SIG-M5 (cell line): ENCODE results near the gene METRNL.

Experiments used
- DNase-seq: peaks from one replicate; lab custom pipeline; 2025; lab: John Stamatoyannopoulos, UW

The METRNL gene

DNA sequence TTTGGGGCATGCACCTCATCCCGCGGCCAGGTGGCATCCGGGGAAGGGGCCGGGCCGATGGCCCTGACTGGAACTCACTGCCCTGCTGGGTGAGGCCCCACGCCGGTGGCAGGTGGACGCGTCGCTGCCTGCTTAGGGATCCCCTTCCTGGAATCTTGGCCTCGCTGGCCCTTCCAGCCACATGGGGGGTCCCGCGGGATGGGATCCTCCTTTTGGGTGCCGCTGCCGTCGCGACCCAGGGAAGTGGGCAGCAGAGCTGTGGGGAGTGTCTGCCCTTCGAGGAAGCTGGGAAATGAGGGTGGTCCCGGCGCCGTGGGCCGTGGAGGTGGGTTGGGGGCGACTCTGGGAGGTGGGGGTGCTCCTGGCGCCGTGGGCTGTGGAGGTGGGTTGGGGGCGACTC lies 12.8 kb downstream of the METRNL start:
- no peak for DNase-seq

DNA sequence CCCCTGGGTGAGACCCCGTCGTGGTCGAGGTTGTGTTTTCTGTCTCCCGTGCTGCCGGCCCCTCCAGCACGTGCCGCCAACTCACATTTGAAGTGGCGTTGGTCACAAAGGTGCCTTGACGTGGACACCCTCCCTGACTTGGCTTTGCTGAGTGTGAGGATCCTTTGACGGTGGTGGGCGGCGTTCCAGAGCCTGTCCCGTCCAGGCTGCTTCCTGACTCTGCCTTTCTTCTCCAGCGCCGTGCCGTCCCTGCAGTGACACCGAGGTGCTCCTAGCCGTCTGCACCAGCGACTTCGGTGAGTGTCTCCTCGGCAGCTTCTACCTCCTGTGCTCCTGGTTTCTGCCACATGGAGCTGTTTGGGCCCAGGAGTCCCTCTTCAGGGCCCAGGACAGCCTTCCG lies 13.5 kb downstream of the METRNL start:
- no peak for DNase-seq

DNA sequence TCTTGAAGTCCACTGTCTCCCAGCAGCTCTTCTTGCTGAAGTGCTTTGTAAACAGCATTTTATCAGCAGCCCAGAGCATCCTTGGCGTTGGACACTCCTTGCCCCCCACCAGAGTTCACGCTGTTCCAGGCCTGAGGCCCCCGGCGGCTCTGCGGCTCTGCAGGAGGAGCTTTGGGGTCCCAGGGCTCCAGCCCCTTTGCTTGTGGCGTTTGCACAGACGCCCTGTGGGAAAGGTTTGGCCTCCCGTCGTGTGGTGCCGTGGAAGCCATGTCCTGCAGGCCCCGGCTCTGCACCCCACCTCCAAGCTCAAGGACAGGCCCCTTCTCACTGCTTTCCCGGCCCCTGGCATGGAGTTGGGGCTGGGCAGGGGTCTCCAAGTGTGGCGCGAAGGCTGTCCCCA lies 14.1 kb downstream of the METRNL start:
- no peak for DNase-seq

DNA sequence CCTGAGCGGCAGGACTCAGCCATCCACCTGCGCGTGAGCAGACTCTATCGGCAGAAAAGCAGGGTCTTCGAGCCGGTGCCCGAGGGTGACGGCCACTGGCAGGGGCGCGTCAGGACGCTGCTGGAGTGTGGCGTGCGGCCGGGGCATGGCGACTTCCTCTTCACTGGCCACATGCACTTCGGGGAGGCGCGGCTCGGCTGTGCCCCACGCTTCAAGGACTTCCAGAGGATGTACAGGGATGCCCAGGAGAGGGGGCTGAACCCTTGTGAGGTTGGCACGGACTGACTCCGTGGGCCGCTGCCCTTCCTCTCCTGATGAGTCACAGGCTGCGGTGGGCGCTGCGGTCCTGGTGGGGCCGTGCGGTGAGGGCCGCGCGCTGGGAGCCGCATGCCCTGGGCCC lies 14.9 kb downstream of the METRNL start:
- DNase-seq, result no peak

DNA sequence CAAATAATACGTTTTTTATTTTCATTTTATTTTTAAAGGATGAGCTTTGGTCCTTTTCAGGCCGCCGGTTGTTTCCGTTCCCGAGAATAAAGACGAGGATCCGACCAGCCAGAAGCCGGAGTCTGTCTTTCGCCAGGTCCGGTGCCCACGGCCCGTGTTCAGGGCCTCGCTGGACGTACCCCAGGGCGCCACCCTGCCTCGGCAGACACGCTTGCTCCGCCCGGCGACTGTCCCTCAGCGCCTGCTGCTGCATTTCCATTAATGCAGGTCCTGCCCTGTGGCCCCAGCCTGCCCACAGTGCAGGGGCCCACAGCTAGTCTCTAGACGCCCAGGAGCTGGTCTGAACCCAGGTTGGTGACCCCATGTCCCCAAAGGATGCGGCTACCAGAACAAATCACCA lies 15.6 kb downstream of the METRNL start:
- no peak for DNase-seq

DNA sequence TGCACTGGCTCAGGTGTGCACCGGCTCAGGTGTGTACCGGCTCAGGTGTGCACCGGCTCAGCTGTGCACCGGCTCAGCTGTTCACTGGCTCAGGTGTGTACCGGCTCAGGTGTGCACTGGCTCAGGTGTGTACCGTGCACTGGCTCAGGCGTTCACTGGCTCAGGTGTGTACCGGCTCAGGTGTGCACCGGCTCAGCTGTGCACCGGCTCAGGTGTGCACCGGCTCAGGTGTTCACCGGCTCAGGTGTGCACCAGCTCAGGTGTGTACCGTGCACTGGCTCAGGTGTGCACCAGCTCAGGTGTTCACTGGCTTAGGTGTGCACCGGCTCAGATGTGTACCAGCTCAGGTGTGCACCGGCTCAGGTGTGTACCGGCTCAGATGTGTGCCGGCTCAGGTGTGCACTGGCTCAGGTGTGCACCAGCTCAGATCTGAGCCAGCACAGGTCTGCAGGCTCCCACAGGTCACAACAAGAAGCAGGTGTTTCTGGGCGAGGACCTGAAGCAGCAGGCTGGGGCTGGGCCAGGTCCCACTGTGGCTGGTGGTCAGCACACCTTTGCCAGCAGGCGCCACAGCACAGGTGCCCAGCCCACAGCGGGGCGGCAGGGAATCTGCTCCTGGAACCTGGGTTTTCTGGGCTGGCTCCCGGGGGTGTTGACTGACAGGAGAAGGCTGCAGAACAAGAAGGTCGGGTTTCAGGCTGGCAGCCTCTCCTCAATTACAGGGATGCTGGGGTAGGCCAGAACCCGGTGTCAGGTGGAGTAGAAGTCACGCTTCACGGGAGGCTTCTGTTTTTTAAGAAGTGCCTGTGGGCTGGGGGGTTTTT lies 17.2 kb downstream of the METRNL start:
- no peak for DNase-seq

DNA sequence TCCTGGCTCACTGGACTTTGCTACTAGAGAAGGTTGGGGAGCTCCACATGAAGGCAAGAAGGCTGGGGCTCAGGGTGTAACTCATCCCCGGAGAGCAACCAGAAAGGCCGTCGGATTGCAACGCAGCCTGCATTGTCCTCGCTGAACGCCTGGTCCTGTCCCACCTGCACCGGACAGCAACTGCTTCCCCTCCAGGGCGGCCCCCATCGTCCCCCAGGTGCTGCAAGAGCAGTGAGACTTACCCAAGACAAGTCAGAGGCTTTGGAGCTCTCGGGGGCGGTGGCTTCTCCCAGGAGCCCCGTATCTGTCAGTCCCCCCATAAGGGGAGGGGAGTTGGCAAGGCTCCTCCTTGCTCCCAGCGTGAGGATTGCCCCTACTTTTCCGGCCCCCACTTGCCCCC lies 18.4 kb downstream of the METRNL start:
- DNase-seq, result no peak

DNA sequence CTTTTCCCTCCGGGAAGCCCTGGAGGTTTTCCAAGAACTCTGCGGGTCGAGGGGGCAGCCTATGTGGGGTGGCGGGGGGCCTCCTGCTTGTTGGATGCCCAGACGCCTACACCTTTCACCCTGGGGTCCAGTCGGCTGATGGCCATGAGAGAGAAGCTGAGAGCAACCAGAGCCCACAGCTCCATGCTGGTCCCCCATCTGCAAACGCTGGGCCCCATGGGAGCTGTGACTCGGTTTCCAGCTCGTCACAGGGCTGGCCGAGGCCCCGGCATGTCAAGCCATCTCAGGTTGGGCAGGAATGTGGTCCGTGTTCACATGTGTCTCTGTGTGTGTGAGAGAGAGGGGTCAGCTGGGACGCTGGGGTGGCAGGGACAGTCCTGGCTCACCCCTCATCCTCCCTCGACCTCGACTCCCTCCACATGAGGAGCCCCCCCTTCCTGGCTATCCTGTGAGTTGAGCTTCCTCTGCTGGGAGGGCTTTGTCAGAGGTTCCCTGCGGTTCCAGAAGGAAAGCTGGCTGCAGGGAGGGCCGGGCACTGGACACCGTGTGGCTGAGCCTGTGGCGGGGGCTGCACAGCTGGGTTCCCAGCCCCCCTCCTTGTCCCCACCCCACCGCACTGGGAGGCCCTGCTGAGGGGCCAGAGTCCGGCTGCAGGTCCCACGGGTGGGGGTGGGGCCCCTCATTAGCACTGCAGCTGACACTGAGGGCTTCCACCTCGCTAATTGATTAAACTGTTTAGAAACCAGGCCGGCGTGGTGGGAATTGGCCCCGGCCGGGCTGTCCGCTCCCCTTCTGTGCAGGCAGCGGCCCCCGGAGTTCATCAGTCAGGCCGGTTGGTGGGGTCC lies 19.1 kb downstream of the METRNL start:
- no peak for DNase-seq

DNA sequence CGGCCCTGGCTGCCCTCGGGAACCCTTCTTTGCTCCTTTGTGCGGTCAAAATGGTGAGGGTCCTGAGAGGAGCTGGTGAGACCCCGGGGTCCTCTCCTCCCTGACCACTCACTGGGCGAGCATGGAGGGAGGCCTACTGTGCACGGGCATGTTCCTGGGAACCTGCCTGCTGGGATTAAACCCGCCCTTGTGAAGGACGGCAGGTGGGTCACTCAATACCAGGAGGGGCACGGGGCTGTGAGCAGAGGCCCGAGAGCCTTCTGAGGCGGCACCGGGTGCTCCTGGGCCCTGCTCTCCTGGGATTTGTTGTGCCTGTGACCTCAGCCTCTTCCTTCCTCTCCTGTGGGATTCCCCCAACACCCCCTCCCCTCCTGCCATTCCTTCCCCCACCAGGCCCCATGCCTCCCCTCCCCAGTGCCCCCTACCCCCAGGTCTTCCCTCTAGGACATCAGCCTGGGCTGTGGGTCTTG lies 19.7 kb downstream of the METRNL start:
- no peak for DNase-seq

DNA sequence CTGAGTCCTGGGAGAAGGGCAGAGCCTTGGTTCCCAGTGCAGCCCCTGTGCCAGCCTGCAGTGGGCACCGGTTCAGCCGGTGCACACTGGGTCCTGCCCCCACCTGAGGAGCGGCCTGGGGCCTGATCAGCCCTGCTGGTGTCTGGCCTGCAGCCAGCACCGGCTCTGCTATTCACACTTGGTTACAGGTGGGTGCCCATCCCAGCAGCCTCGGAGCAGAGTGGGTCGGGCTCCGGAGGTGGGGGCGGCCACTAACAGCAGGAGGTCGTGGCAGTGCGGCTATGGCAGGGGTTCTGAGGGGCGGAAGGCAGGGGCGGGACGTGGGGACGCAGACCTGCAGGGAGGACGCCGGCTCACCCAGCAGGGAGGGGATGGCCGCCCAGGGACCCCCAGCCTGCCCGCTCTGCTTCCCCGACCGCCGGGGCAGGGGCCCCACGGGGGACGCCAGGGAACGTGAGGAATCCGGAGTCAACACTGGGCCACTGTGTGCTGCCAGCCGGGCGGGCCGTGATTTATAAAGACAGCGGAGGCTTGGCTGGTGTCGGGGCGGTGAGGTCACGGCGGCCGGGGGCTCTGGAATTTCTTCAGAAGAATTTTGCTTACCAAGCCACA lies 20.3 kb downstream of the METRNL start:
- no peak for DNase-seq

DNA sequence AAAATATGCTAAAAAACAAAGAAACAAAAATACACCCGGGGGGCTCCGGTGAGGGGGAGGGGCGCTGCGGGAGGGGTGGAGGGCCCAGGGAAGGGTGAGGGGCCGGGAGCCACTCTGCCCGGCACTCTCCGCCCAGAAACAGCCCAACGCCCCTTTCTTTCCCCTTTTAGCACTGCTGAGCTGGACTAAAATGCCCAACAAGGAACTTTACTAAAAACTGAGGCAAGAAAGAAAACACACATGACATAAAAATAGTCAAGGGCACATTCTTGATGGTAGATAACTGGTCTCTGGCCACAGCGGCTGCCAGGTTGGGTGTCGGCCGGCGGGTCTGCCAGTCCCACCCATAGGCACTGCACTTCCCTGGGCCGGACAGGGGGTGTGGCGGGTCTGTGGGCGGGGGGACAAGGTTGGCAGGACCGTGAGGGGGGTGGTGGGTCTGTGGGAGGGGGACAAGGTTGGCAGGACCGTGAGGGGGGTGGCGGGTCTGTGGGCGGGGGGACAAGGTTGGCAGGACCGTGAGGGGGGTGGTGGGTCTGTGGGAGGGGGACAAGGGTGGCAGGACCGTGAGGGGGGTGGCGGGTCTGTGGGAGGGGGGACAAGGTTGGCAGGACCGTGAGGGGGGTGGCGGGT lies 20.9 kb downstream of the METRNL start:
- no peak for DNase-seq

DNA sequence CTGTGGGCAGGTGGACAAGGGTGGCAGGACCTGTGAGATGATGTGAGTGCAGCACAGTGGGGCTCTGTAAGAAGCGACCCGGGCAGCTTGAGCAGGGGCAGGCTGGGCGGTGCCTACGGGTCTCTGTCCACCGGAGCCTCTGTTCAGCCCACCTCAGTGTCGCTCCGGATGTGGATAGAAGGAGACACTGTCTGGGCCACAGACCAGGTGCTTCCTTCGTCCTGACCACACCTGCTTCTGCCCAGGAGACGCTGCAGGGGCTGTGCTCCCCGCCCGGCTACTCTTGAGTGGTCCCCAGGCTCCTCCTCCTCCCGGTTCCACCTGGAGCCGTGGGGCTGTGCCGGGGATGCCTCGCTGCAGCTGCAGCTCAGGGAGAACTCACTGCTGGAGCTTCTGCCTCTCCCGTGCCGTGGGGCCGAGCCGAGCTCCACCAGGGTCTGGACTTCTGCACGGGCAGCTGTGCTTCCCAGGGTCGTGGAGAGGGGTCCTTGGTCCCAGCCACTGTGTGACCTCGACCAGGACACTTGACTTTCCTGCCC lies 21.5 kb downstream of the METRNL start:
- DNase-seq, result no peak

DNA sequence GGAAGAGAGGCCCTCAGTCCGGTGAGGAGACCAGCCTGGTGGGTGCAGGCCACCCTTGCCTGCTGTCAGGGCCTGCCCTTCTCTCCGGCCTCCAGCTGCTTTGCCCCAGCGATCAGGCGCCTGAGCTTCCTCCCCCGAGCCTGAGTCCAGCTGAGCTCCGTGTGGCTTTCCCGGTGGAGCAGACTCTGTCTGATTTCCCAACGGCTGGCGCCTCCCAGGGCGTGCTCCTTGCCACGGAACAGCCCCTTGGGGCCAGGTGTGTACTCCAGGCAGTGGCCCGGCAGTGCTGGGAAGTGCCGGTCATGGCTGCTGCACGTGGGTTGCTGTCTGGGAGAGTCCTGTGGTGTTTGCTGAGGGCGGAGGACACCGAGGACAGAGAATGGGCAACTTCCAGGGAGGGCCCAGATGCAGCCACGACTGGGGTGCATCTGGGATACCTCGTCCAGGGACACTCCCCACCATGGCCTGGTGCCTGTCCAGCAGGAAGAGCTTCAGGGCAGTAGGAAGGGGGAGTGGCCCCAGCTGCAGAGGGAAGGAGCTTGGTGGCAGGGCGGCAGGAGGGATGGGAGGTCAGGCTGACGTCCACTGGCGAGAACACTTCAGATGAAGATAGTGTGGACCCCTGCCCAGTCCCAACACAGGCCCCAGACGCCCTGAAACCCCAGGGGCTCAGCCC lies 22.5 kb downstream of the METRNL start:
- no peak for DNase-seq

DNA sequence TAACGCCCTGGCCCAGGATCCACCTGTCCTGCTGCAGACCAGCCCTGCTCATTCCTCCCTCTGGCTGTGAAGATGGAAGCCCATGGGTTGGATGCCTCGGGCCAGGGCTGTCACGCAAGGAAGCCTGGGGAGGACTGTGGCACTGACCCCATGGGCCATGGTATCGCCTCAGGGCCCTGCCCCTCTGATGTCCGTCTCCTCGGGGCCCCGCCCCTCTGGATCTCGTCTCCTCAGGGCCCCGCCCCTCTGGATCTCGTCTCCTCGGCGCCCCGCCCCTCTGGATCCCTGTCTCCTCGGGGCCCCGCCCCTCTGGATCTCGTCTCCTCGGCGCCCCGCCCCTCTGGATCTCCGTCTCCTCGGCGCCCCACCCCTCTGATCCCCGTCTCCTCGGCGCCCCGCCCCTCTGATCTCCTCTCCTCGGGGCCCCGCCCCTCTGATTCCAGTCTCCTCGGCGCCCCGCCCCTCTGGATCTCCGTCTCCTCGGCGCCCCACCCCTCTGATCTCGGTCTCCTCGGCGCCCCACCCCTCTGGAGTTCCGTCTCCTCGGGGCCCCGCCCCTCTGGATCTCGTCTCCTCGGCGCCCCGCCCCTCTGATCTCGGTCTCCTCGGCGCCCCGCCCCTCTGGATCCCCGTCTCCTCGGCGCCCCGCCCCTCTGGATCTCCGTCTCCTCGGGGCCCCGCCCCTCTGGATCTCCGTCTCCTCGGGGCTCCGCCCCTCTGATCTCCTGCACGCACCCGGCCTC lies 24.0 kb downstream of the METRNL start:
- DNase-seq, result no peak

DNA sequence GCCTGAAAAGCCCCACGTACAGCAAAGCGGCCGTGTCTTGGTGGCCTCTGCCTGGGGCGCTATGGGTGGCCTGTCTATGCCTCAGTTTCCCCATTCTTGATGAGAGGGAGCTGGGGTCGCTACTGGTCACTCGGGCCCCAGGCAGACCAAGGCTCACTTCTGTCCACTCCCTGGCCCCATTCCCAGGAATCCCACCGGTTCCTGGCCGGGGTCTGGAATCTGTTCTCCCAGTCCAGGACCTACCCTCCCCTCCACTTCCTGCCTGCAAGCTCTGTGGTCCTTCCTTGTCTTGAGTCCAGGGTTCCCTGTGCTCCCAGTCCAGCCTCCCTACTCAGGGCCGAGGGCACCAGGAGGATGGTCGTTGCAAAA lies 24.5 kb downstream of the METRNL start:
- DNase-seq, result no peak

DNA sequence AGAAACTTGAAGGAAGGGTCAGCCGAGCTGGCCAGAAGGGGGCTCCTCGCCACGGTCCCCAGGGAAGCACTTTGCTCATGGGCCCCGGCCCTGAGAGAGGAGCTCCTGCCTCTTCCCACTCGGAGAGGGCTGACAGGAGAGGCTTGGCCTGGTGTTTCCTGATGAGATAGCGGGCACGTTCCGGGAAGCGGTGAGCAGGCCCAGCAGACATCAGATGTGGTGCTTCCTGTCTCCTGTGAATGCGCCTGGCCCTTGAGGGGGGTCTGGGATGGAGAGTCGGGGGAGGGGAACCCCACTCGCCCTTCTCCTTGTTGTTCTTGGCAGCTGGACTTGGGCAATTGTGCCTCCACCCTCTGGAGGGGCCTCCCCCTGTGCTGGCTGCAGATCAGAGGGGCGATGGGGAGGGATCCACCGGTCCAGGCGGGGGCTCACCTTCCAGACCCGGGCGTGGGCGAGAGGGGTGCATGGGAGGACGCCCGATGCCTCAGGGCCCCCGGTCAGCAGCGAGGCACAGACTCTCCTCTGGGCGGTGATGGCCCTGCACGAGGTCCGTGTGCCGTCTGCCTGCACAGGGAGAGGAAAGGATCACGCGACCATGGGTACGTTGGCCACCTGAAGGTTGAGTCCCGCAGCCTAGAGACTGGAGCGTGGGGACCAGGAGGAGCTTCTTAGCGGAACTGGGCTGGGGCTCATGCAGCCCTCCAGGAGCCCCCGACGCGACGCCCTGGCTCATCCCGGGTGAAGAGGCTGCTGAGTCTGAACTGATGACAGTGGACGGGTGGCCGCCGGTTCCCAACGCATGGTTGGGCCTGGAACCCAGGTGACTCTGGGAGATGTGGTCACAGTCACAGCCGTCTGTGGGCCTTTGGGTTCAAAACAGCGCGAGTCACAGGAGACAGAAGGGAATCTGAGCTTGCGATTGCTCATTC lies 25.4 kb downstream of the METRNL start:
- DNase-seq, result no peak

DNA sequence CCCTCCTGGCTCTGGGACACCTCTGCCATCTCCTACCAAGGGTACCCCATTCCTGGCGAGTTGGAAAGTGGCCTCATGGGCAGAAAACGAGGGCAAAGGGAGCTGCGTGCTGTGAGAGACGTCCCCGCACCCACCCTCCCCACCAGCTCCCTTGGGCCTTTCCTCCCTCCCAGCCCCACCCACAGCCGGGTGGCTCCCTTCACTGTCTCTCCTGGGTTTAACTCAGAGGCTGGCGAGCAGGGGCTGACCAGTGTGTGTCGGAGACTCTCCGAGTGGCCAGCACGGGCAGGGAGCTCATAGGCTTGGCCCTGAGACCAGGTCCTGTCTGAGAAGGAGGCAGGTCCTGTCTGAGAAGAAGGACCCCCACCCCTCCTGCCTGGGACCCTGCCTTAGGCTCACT lies 26.1 kb downstream of the METRNL start:
- no peak for DNase-seq

DNA sequence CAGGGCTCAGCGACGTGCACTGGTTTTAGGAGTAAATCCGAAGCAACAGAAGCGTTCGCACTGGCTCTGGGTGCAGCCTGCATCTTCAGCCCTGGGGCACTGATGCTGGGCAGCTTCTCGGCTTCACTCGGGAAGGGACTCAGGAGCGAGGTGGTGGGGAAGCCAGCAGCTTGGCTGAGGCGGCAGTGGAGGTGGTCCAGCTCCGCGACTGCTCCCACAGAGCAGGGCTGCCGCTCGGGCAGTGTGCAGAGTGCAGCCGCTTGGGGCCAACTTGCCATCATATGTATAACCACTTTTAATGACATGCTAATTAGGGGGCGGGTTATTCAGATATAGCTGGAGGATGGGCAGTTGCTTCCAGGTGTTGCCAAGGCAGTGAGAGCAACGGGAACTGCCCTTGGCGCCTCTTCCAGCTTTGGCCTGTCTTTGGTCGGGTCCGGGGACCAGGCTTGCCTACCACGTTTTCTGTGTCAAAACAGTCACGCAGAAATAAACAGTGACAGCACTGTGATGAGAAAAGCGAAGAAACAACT lies 26.7 kb downstream of the METRNL start:
- DNase-seq, result no peak

DNA sequence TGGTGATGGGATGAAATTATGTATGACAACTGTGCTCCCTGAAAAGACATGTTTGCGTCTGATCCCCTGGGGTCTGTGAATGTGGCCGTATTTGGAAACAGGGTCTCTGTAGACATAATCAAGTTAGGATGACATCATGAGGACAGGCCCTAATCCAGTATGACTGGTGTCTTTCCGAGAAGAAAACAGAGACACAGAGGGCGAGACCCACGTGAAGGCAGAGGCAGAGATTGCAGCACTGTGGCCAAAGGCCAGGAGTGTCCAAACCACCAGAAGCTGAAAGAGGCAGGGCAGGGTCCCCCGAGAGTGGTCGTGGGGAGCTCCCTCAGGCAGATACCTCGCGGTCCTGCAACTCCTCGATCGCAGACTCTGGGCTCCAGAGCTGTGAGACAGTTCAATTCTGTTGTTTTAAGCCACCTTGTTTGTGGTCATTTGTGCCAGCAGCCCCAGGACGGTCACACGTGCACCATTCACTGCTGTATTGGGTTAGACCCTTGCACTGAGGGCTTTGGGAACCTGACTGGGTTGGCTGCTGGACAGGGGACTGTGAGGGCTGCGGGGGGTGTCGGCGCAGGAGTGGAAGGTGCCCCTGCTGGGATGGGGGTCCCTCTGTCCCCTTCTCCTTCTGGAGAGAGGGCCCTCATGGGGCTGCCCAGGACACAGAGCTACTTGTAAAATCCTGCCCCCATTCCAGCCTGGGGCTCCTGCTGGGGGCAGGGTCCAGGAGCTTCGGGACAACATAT lies 27.7 kb downstream of the METRNL start:
- DNase-seq, result no peak
